Heart right ventricle (tissue), 16 donors: ENCODE measurements around the gene FYN. TPM values are rescaled to one million over a fixed set of nuclear protein-coding genes. Genes with fewer than 3 reads are reported as not detected.

Experiments used
- ATAC-seq, 8 donors: fragments of 200-7000 bp; cut with Tn5 transposase; one replicate each; pipeline ENCODE4 v1.9.1; 2020; ENCODE audit warnings: mild to moderate bottlenecking in 8 of 8, moderate library complexity in 8 of 8, moderate number of reproducible peaks in 1 of 8
- DNase-seq, 2 donors: peaks; one replicate each; pipeline ENCODE4 v3.0.0-alpha.2; 2020
- H3K27ac ChIP-seq, 10 donors: fragments of 200-600 bp; sonication (generic) in 2 of 10; one replicate each; pipeline versions ENCODE4 v1.5.0 to v1.8.0; 2020 to 2022; ENCODE audit warnings: mild to moderate bottlenecking in 3 of 10
- H3K27me3 ChIP-seq, 7 donors: fragments of 200-600 bp; one replicate each; pipeline ENCODE4 v1.8.0; 2021 to 2022; ENCODE audit warnings: mild to moderate bottlenecking in 2 of 7
- H3K36me3 ChIP-seq, 9 donors: fragments of 200-600 bp; sonication (generic) in 1 of 9; one replicate each; pipeline versions ENCODE4 v1.5.0 to v1.8.0; 2020 to 2022; ENCODE audit warnings: mild to moderate bottlenecking in 2 of 9
- H3K4me1 ChIP-seq, 9 donors: fragments of 200-600 bp; sonication (generic) in 1 of 9; one replicate each; pipeline versions ENCODE4 v1.5.0 to v1.8.0; 2020 to 2022; ENCODE audit warnings: mild to moderate bottlenecking in 4 of 9
- H3K4me3 ChIP-seq, 10 donors: fragments of 200-600 bp; sonication (generic) in 2 of 10; one replicate each; pipeline versions ENCODE4 v1.5.0 to v1.8.0; 2020 to 2022; ENCODE audit warnings: mild to moderate bottlenecking in 7 of 10, moderate library complexity in 2 of 10
- H3K9me3 ChIP-seq, 11 donors: fragments of 200-600 bp in 10 of 11; sonication (generic) in 2 of 11; one replicate each; pipeline versions ENCODE4 v1.5.0 to v1.8.0; 2013 to 2022; ENCODE audit warnings: mild to moderate bottlenecking in 2 of 11, control low read depth in 1 of 11, moderate library complexity in 1 of 11
- CTCF ChIP-seq, 9 donors: fragments of 200-600 bp; sonication (generic) in 2 of 9; IDR thresholded peaks; one replicate each; pipeline versions ENCODE4 v1.5.0 to v1.8.0; 2021 to 2022; ENCODE audit warnings: antibody characterized with exemption in 9 of 9, mild to moderate bottlenecking in 5 of 9, moderate library complexity in 1 of 9
- WGBS, 2 donors: extraction: QIAGEN DNeasy Blood & Tissue Kit; methylation state at CpG; one replicate each; pipeline ENCODE4 v1.1.7; 2013; ENCODE audit warnings: inconsistent platforms in 1 of 2; 5-methylcytosine and 5-hydroxymethylcytosine counted together
- intact Hi-C, 10 donors: fragments of 100-400 bp; cut with DNase I; formaldehyde crosslinking; loops; one replicate each; pipeline versions ENCODE4 v1.11.1 to v1.14.2; 2022
- polyA plus RNA-seq, 2 donors: library from polyadenylated mRNA; stranded (reverse); fragments of 200-250 nt; gene quantifications; one replicate each; pipeline ENCODE4 v1.2.3, GENCODE V29; 2013
- total RNA-seq, 10 donors: library from RNA; stranded (reverse); fragmentation: NEBNext Ultra II Directional in 3 of 10; extraction: Animal tissue kit (Norgen Biotek cat#: 25700) in 3 of 10; gene quantifications; one replicate each; pipeline versions ENCODE4 v1.2.1 to v1.2.4, GENCODE V29; 2021 to 2023
- donor health status: Arrhythmogenic right ventricular cardiomyopathy.
- donor health status: ischemic (EF 13 %, LVEDD 7.1; RV severe dilation, severe dysfunction).
- donor health status: healthy with polysubstance abuse.
- donor health status: DM: no; HTN: yes; CAD: no.
- donor health status: DM: no; HTN: no; CAD: no.
- donor health status: ischemic (EF 25% LVEDD 6.9; RV normal size, moderate dysfunction).
- donor health status: ischemic (EF 25% LVEDD 5.7; RV mildly dilated, moderate dysfunction).
- donor health status: healthy.
- donor health status: DM: yes; HTN: yes; CAD: no.
- donor health status: Ischemic cardiomyopathy.
- donor health status: ischemic (EF 35%, LVEDD 5.7; RV mildly dilated, moderate dysfunction).
- donor health status: nonischemic (EF 11% LVEDD 7.7; RV severe dilation, severe dysfunction).
- donor health status: DM: yes; HTN: yes; CAD: no.
- donor health status: PGD.
- donor health status: ischemic (EF 29% LVEDD 5.4; RV normal size, mild dysfunction).
- donor health status: nonischemic (EF 23%, LVEDD 6.1; RV moderate dilation, normal function).

Gene FYN
- total and polyA plus RNA-seq, 12 donors, result 19.1 to 58.1 (median 42.2) TPM

DNA sequence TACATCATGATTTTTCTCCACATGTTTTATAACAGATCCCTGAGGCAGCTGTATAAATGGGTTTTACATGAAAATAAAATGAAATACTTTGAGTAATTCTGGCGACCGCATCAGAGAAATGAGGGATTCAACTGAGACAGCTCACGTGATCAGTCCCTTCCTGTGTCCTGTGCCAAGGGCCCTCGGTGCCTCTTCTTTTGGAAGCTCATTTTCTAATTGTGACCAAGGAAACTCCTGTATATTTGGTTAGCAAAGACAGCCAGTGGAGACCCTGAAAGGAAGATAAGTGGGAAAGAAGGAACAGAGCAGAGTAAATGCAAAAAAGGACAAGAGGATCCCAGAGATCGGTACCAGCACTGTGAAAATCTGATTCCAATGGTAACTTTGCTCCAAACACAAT lies 129.9 kb downstream of the FYN start:
- TF ChIP-seq CTCF (IDR thresholded peaks at IDR 0.05), result no peak
- Histone ChIP-seq H3K4me3 (peak overlapping the region in 1 of 10 donors; percentile 0), H3K4me1 (peaks cover 9 to 98% (median 85%) of the 10 kb centered on the region in 9 donors), H3K27ac (peak overlapping the region; percentile 17 to 79 (median 72)), H3K36me3 (peaks cover 0 to 18% (median 0%) of the 10 kb centered on the region in 9 donors), H3K9me3 (no peaks in the 10 kb centered on the region), H3K27me3 (no peaks in the 10 kb centered on the region)
- ATAC-seq, result peak in 5 of 8 donors; percentile 16 to 33 (median 20)
- intact Hi-C loops, result loop anchor here in 2 of 10 donors (5.0 to 10.0 kb wide), 2 partner anchors 54 to 131 kb away; partner anchors contain the start of gene FYN (in 1 of the 2)
- peak in 1 of 2 donors; percentile 49 for DNase-seq
- 42 to 60% methylated on average over 5 of the region's 5 CpGs for WGBS, 2 donors

GRCh38 chr6:111741177-111741952 lies 131.9 kb downstream of the FYN start:
- no peak for ATAC-seq
- no peaks in the 10 kb centered on the region for H3K27me3 ChIP-seq
- intact Hi-C loops, result loop anchor here in 2 of 10 donors (5.0 to 10.0 kb wide), 2 partner anchors 56 to 133 kb away; partner anchors contain the start of gene FYN (in 1 of the 2)
- peaks cover 11 to 95% (median 82%) of the 10 kb centered on the region in 9 donors for H3K4me1 ChIP-seq
- peak overlapping the region in 7 of 10 donors; percentile 14 to 79 (median 72) for H3K27ac ChIP-seq
- H3K9me3 ChIP-seq, result no peaks in the 10 kb centered on the region
- TF ChIP-seq CTCF (IDR thresholded peaks at IDR 0.05), result no peak
- peaks cover 0 to 20% (median 0%) of the 10 kb centered on the region in 9 donors for H3K36me3 ChIP-seq
- H3K4me3 ChIP-seq, result no peak overlapping the region
- DNase-seq, result no peak
- WGBS, 2 donors, result 83 to 87% methylated on average over 5 of the region's 5 CpGs

DNA sequence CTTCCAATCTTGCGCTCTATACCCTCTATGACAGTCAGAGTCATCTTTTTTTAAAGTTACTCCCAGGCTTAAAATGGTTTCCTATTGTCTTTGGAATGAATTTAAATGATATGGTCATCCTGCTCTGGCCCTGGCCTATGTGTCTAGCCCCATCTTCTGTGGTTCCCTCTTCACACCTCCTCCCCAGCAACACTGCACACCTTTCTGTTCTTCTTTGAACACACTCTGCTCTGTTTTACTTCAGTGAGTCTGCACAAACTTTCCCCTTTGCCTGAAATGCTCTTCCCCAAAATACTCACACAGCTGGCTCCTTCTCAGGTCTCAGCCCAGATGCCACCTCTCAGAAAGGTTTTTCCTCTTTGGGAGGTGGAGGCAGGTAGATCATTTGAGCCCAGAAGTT lies 132.7 kb downstream of the FYN start:
- Histone ChIP-seq H3K4me1 (peaks cover 11 to 95% (median 81%) of the 10 kb centered on the region in 9 donors), H3K4me3 (no peak overlapping the region), H3K27ac (peak overlapping the region in 4 of 10 donors; percentile 19 to 73 (median 50)), H3K36me3 (peaks cover 0 to 24% (median 0%) of the 10 kb centered on the region in 9 donors), H3K9me3 (no peaks in the 10 kb centered on the region), H3K27me3 (no peaks in the 10 kb centered on the region)
- no peak for TF ChIP-seq CTCF (IDR thresholded peaks at IDR 0.05)
- intact Hi-C loops, result loop anchor here in 2 of 10 donors (5.0 to 10.0 kb wide), 2 partner anchors 57 to 134 kb away; partner anchors contain the start of gene FYN (in 1 of the 2)
- 98 to 100% methylated on average over 1 of the region's 1 CpG for WGBS, 2 donors
- no peak for DNase-seq
- ATAC-seq, result no peak

GRCh38 chr6:111739257-111739696 lies 134.0 kb downstream of the FYN start:
- Histone ChIP-seq H3K36me3 (peaks cover 0 to 24% (median 0%) of the 10 kb centered on the region in 9 donors), H3K27ac (peak overlapping the region in 3 of 10 donors; percentile 3 to 45 (median 31)), H3K4me3 (no peak overlapping the region), H3K9me3 (no peaks in the 10 kb centered on the region), H3K27me3 (no peaks in the 10 kb centered on the region), H3K4me1 (peaks cover 6 to 95% (median 76%) of the 10 kb centered on the region in 9 donors)
- TF ChIP-seq CTCF (IDR thresholded peaks at IDR 0.05), result no peak
- ATAC-seq (no peak), DNase-seq (peak in 1 of 2 donors; percentile 18)
- intact Hi-C loops, result loop anchor here in 1 of 10 donors (10.0 kb wide), 1 partner anchor 136 kb away; the partner anchor contains the start of gene FYN
- WGBS, 2 donors, result 75 to 92% methylated on average over 4 of the region's 4 CpGs
